NCI-H82 treated with DMSO at 0.1 percent for 48 hours (cell line): ENCODE data around the gene ADGRG1.
"Not testable (repeated sequence)": the region's sequence is repeated elsewhere in the genome, so short reads cannot be mapped to it uniquely, and the experiment has no call there.

Experiments
- DNase-seq: peaks from one replicate; lab custom pipeline; 2025; ENCODE audit not compliant: unreplicated experiment; lab: John Stamatoyannopoulos, UW

ADGRG1 gene

DNA sequence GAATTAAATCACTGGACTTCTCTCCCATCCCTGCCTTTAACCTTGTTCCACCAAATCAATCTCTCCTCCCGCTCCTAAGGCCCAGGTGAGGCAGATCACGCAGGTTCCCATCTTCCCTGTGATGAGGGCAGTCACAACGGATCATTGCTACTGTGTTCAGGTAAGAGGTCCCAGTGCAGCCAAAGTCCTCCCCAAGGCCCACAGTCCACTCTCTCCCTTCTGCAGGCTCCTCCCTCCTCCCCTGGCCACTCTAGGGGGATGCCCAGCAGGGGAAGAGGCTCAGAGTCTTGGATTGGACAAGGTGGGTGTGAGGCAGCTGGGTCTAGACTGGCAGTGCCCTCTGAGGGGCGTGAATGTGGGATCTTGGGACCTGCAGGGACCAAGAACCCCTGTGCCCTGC lies 37.1 kb downstream of the ADGRG1 start:
- no peak for DNase-seq

DNA sequence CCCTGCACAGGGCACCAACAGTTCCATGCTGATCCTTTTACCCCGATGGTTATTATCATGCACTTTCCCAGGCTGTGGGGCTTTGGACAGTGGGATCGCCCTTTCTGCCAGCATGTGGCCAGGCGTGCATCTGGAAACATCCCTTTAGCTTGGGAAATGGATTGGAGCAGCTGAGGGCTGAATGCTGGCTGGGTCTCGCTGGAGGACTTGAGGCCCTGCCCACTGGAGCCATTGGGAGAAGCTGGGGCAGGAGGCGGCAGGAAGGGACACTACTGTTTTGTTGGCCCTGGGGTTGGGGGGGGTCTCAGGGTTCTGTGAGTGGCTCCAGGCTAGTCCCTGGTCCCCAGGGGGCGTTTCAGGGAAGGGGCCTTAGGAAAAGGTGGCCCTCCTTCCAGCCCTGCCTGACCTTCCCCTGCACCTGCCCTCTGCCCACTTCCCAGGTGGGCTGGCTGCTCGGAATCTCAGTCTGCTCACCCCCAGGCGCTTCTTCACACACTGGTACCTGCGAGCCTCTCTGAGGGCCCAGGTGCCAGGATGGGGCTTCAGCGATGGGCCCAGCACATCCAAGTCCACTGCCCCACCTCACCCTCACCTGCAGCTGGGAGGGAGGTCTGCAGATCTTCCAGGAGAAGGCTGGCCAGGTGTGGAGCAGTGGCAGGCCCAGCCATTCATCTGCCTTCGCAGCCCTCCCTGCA lies 38.1 kb downstream of the ADGRG1 start:
- DNase-seq, result no peak

DNA sequence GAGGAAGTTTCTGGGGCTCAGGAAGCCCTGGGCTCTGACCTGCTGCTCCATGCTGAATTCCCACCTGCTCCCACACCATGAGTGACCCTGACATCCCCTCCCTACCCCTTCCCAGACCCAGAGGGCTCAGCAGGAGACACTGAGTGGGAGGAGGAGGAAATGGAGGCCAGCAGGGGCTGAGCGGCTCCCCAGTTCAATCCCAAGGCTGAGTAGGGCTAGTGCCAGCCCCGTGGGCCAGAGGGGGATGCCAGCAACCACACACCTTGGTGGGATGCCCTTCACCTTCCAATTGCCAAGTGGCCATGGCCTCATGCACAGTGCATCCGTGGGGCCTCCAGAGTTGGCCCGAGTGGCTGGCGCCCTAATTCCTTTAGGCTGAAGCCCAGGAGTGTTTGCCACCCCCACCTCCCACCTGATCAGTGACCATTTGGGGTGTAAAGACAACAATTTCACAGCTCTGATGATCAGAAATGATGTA lies 38.7 kb downstream of the ADGRG1 start:
- no peak for DNase-seq

DNA sequence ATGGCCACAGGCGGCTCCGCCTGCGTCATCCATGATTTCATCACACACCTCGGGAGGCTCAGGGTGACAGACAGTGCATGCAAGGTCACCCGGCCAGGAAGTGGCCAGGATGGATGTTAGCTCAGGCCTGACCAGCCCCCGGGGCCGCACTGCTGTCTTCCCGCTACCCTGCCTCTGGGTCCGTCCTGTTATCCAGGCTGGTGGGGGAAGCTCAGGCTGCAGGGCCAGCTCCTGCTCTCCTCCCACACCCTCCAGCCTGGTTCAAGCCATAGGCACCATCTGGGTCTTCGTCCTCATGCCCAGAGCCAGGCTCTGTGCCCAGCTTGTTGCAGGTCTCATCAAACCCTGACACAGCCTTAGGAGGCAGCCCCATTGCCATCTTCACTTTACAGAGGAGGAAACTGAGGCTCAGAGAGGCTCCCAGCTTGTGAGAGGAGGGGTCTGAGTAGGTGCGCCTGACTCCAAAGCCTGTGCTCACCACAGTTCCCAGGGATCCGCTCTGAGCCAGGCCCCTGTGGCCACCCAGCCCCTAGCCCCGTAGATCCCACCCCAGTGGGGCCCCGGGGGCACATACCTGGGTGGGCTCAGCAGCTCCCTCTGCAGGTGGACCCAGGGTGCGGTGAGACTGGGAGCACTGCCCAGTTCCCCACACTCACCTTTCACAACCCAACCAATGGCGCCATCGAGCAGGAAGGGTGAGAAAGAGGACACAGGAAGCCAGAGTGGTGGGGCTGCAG lies 39.3 kb downstream of the ADGRG1 start:
- DNase-seq, result no peak

DNA sequence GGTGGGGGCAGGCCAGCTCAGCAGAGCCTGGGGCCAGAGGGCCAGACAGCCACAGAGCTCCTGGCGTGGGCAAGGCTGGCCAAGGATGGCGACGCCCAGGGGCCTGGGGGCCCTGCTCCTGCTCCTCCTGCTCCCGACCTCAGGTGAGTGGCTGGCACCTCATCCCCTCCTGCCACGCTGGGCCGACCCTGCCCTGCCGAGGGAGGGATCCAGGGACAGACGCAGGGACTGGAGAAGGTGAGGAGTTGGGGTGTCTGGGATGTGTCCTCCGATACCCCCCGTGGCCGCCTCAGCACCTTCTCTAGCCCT lies 39.8 kb downstream of the ADGRG1 start, which contains the start of gene ADGRG3:
TSS of gene ADGRG3 (plus strand) at position 44 of the 309 bp plus-strand sequence. CDS start at position 86, 42 bp downstream.
- no peak for DNase-seq

DNA sequence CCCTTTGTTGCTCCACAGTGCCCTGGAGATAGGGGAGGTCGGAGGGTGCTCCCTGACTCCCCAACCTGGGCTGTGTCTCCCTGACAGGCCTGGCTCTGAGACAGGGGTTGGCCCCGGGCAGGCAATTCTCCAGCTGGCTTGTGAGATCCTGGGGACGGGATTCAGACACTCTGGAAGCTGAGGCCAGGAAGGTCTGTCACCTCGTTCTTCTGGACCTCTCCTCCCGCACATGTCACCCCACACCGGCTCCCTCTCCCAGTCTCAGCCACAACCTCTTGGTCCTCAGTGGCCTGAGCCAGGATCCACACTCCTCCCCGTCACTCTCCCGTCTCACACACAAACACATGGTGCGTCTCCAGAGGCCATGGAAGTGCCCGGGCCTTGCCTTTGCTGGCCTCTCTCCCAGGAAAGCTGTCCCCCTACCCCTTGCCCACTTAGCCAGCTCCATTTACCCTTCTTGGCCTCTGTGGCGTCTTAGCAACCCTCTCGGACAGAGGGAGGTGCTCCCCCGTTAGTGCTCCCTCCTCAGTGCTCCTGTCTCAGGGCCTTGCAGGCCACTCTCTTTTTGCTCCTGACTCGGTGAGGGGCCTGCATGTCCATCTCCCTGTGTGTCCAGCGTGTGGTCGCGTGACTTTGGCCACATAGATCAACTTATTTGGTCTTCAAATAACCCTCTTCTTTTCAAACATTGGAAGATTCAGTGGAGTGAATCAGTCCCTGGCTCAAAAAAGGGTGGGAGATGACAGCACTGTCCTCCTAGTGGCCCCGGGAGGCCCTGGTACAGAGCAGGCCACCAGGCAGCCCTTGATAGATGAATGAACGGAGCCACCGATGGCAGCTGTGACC lies 40.4 kb downstream of the ADGRG1 start:
- DNase-seq, result no peak

DNA sequence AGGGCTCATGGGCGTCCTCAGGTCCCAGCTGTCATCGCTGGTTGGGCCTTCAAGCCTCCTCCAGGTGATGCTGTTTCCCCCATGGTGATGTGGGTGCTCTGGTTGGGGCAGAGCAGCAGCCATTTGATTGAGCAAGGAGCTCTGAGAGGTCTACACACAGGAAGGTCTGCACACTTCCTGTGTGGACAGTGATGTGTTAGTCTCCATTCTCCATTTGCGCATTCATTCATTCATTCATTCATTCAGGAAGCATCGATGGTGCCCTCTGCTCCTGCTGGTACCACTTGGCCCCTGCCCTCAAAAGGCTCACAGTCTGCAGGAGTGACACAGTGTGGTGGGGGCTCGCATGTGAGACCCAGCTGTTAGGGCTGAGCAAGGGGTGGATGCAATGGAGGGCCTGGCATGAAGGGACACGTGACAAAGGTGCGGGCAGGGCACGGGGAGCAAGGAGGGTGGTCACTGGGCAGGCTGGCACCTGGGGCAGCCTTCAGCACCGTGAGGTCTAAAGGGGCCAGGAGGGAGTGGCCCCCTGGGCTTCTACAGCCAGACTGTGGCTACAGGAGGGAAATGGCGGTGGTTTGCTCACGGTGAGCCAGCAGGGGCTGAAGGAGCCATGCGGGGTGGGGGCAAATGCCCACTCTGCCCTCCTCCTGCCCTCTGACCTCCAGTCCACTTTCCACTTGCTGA lies 41.2 kb downstream of the ADGRG1 start:
- DNase-seq, result no peak

DNA sequence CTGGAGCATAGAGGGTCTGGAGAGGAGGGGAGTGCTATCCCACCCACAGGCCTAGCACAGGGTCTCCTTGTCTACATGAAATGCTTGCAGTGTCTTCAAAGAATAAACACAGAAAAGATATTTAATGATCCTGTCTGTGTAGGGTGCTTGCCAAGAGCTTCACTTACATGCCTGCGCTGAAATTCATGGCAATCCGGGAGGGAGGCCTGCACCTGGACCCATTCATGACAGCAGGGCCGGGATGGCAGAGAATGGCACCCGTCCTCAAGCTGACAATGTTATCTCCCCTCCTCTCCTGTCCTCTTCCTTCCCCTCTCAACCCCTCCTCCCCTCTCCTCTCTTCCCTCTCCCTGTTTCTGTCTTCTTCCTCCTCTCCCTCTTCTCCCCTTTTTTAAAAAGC lies 41.8 kb downstream of the ADGRG1 start:
- DNase-seq, result no peak

DNA sequence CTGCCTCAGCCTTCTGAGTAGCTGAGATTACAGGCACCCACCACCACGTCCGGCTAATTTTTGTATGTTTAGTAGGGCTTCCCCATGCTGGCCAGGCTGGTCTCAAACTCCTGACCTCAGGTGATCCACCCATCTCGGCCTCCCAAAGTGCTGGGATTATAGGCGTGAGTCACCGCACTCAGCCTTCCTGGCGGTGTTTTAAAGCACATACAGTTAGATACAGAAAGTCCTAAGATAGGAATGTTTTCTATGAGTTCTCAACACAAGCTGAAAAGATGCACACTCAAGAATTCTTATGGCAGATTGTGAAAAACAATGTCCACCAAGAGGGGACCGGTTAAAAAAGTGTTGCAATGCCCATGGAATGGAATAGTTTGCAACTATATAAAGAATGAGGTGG lies 43.0 kb downstream of the ADGRG1 start:
- DNase-seq, result not testable (repeated sequence)

DNA sequence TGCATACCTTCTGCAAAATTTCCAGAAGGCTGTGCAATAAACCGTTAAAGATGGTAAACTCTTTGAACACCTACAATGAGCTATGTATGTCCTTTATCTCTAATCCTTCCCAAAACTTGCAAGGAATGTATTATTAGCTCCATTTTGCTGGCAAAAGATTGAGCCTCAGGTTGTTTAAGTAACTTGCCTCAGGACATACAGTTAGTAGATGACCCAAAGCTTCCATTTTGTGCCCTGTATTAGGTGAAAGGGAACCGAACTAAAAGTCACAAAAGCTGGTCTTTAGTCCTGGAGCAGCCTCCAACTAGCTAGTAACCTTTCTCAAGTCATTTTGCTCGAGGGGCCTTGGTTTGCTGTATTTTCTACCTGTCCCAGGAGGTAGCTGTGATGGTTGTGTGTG lies 44.0 kb downstream of the ADGRG1 start:
- DNase-seq, result no peak

DNA sequence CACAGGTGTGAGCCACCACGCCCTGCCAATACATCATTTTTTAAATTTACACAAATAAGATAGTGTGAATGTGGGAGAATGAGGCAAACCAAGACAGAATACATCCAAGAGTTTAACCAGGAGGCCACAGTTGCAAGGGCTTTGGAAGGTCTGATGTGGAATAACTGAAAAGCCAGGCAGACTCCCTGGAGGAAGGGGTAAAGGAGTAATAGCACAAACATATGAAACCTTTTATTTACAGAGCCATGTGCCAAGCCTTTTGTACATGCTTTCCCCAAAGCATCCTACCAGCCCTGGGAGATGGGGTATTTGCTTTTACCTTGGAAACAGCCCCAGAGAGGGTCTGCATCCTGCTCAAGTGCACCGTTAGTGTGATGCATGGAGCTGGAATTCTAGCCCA lies 44.4 kb downstream of the ADGRG1 start:
- no peak for DNase-seq

DNA sequence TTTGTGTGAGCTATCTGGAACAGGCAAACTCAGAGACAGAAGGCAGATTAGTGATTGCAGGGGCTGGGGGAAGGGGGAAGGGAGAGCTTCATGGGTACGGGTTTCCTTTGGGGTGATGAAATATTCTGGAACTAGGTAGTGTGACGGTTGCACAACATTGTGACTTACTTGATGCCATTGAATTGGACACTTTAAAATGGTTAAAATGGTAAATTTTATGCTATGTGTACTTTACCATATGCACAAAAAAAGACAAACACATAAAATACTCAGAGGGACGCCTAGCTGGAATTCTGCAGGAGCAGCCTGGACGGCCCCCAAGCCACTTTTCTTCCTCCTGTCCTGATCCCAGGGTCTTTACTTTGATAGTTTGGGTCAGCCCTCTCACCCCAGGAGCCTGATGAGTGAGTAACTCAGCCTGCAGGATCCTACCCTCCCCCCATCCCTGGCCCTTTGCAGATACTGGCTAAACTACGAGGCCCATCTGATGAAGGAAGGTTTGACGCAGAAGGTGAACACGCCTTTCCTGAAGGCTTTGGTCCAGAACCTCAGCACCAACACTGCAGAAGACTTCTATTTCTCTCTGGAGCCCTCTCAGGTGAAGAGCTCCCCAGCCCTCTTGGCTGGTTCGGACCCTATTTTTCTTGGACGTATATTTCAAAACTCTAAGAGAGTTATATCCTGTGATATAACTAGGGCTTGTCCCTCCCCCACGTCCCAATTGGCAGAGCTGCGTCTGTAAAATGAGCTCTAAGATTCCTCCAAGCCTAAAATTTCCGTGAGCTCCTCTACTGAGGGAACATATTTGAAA lies 47.5 kb downstream of the ADGRG1 start:
- no peak for DNase-seq

DNA sequence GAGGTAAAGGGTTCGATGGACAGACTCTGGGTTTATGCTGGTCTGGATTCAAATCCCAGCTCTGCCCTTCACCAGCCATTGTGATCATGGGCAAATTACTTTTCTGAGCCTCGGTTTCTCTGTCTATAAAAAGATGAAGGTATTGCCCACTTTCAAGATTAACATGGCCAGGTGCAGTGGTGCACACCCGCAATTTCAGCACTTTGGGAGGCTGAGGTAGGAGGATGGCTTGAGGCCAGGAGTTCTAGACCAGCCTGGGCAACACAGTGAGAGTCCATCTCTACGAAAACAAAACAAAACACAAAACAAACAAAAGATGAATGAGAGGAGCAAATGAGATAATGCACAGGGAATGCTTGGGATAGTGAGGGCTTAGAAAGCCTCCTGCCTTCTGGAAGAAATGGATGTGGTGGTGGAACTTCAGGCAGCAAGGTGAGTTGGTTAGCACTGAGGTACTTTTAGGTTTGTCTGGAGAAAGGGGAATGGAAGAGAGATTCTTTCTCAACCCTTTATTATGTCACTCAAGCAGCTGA lies 48.2 kb downstream of the ADGRG1 start:
- DNase-seq, result no peak

DNA sequence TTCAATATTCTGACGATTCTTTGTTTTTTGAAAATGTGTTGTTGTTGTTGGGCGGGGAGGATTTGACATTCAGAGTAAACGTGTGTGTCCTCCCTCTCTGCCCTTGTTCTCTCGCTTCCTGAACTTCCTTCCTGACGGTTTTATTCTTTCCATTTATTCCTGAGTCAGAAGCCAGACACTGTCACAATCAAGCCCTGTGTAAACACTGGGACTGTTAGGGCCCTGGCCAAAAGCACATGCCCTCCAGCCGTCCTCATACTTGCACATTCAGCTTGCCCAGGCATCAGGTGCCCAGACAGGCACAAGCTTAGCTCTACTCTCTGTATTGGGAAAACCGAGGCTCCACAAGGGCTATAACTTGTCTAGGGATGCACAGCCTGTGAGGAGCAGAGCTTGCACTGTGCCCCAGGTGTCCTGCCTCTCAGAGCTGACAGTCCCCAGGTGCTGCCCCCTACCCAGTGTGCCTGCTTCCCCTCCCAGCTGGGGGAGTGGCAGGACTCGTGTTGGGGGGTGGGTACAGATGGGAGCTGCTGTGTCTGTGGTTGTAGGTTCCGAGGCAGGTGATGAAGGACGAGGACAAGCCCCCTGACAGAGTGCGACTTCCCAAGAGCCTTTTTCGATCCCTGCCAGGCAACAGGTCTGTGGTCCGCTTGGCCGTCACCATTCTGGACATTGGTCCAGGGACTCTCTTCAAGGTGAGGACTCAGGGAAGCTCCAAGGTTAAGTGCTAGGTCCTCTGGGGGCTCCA lies 49.4 kb downstream of the ADGRG1 start:
- no peak for DNase-seq

DNA sequence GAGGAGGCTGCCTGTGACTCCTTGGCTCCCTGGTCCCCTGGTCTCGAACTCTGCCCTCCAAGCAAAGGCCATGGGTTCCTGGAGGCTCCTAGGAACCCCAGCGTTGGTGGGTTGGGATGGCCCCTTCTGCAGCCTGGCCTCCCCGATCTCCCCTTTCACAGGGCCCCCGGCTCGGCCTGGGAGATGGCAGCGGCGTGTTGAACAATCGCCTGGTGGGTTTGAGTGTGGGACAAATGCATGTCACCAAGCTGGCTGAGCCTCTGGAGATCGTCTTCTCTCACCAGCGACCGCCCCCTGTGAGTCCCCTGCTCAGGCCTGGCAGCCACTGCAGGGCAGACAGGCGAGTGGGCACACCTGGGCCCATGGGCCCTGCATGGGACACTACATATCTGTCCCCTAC lies 50.6 kb downstream of the ADGRG1 start:
- no peak for DNase-seq

DNA sequence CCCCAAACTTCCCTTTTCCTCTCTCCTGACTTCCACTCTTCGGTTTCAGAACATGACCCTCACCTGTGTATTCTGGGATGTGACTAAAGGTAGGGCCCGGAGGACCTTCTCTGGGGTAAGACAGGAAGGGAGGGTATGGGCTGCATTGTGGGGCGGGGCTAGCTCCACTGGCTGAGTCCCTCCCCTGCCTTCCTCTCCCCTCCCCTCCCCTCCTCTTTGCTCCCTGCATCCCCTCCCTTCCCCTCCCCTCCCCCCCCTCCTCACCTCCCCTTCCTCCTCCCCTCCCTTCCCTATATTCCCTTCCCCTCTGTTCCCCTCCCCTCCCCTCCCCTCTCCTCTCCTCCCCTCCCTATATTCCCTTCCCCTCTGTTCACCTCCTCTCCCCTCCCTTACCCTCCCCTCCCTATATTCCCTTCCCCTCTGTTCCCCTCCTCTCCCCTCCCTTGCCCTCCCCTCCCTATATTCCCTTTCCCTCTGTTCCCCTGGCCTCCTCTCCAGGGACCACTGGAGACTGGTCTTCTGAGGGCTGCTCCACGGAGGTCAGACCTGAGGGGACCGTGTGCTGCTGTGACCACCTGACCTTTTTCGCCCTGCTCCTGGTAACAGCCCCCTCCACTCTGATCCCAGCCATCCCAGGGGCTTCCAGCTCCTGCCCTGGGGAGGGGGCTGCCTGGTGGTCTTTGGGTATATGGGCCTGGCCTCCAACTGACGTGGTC lies 51.5 kb downstream of the ADGRG1 start:
- DNase-seq, result no peak

DNA sequence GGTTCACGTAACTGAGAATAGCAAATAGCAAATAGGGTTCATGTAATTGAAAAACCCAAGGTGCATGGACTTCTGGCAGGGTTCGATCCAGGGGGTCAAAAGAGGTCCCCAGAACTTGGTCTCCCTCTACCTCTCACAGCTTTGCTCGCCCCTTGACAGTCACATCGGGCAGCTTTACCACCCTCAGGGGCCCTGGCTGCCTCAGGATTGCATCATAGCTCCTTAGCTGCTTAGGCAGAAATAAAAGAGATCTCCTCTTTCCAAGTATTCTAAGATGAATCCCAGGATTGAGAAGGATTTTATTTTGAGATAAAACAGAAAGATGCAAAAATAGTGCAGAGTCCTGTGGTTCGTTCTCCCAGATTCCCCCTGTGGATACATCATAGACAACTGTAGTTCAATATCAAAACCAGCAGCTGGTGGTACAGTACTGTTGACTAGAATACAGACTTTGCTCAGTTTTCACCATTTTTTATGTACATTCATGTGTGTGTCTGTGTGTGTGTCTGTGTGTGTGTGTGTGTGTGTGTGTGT lies 52.5 kb downstream of the ADGRG1 start:
- DNase-seq, result no peak

DNA sequence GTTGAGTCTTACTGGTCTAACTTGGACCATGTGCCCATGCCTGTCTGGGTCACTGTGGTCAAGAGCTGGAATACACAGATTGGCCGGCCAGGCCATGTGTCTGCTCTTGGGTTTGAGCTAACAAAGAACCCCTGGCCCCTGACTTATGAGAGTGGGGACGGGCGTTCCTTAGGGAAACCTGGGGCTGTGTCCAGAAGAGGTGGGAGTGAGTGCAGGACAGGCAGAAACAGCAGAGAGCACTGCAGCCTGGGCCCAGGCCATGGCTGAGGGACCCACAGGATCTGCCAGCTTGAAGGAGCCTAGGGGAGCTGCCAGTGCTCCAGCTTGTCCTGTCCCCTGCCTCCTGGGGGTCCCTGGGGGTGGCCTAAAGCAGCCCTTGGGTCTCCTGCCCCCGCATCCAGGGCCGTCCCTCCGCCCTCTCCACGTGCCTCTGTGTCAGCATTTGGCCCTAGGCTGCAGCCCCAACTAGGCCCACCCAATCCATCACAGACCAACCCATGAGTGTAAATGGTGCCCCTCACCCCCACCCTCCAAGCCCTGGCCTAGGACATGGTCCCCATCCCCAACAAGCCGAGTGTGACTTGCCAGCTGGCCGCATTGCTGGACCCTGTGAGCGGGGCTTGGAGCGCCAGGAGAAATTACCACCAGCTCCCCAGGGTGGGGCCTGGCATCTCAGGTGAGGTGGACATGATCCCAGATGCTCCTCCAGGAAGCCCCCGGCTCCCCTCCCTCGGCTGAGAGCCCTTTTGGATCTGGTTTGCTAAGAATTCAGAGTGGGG lies 53.7 kb downstream of the ADGRG1 start:
- no peak for DNase-seq
